HepG2 (cell line): ENCODE results near the gene MAB21L4. TPM values are rescaled to one million over a fixed set of nuclear protein-coding genes. Genes with fewer than 3 reads are reported as not detected.
A peak's percentile ranks its signal among the peaks of the same experiment; 100 is the strongest.

ENCODE experiments used
- ATAD3A ChIP-seq: sonication (generic); formaldehyde crosslinking; IDR thresholded peaks from 2 replicates; pipeline ENCODE4 v1.4.0; 2020; ENCODE audit warnings: missing genetic modification reagents
- E2F1 ChIP-seq: sonication (generic); formaldehyde crosslinking; IDR thresholded peaks from 2 replicates; pipeline ENCODE4 v1.5.0; 2020; ENCODE audit warnings: missing genetic modification reagents
- FLYWCH1 ChIP-seq: sonication (generic); formaldehyde crosslinking; IDR thresholded peaks from 2 replicates; pipeline ENCODE4 v1.8.1; 2023; ENCODE audit warnings: mild to moderate bottlenecking, missing genetic modification reagents
- HHEX ChIP-seq: IDR thresholded peaks from 2 replicates; pipeline ENCODE4 v1.6.1; 2016; ENCODE audit warnings: control low read depth
- HNRNPLL ChIP-seq: fragments of 200-400 bp; formaldehyde crosslinking; IDR thresholded peaks from 2 replicates; pipeline ENCODE4 v1.6.1; 2017; ENCODE audit warnings: mild to moderate bottlenecking, low read depth, low read length; ENCODE audit not compliant: poor library complexity, severe bottlenecking
- JDP2 ChIP-seq: sonication (generic); formaldehyde crosslinking; IDR thresholded peaks from 2 replicates; pipeline ENCODE4 v1.8.1; 2022; ENCODE audit warnings: missing genetic modification reagents, borderline replicate concordance
- MAFG ChIP-seq: sonication (generic); formaldehyde crosslinking; IDR thresholded peaks from 2 replicates; pipeline ENCODE4 v1.5.1; 2020; ENCODE audit warnings: mild to moderate bottlenecking, missing genetic modification reagents
- MIER2 ChIP-seq: IDR thresholded peaks from 2 replicates; pipeline ENCODE4 v1.6.1; 2016; ENCODE audit warnings: missing biosample characterization, missing genetic modification reagents
- NR2F6 ChIP-seq, 2 experiments: IDR thresholded peaks; 2 replicates each; pipeline ENCODE4 v1.6.1; 2016; ENCODE audit warnings: antibody characterized with exemption in 1 of 2, mild to moderate bottlenecking in 1 of 2
- SRSF1 ChIP-seq: fragments of 200-400 bp; formaldehyde crosslinking; optimal IDR thresholded peaks from 2 replicates; pipeline ENCODE3; 2017; ENCODE audit warnings: mild to moderate bottlenecking, low read depth, low read length, moderate library complexity
- TCF12 ChIP-seq, 2 experiments: fragments of 450-650 bp in 1 of 2; sonication (generic) in 1 of 2; formaldehyde crosslinking in 1 of 2; IDR thresholded peaks; 2 replicates each; pipeline versions ENCODE4 v1.6.1 to v1.8.0; 2017 to 2022; ENCODE audit warnings: antibody characterized with exemption in 1 of 2, mild to moderate bottlenecking in 1 of 2, missing genetic modification reagents in 1 of 2, moderate library complexity in 1 of 2
- TFE3 ChIP-seq: IDR thresholded peaks from 2 replicates; pipeline ENCODE4 v1.6.1; 2016
- TMF1 ChIP-seq: sonication (generic); formaldehyde crosslinking; IDR thresholded peaks from 2 replicates; pipeline ENCODE4 v1.8.1; 2022; ENCODE audit warnings: low read depth, missing genetic modification reagents
- XBP1 ChIP-seq: sonication (generic); formaldehyde crosslinking; IDR thresholded peaks from 2 replicates; pipeline ENCODE4 v1.5.0; 2020; ENCODE audit warnings: missing genetic modification reagents
- ZBTB7B ChIP-seq: sonication (generic); formaldehyde crosslinking; IDR thresholded peaks from 2 replicates; pipeline ENCODE4 v1.4.0; 2020; ENCODE audit warnings: missing genetic modification reagents
- ZFY ChIP-seq: sonication (generic); formaldehyde crosslinking; IDR thresholded peaks from 2 replicates; pipeline ENCODE4 v1.4.0; 2020; ENCODE audit warnings: missing genetic modification reagents
- ZNF510 ChIP-seq: sonication (generic); formaldehyde crosslinking; IDR thresholded peaks from 2 replicates; pipeline ENCODE4 v1.4.0; 2020; ENCODE audit warnings: low read depth, mild to moderate bottlenecking, missing genetic modification reagents
- polyA plus RNA-seq, 8 experiments: library from polyadenylated mRNA; depleted of rRNA in 3 of 8; stranded (reverse) in 7 of 8; unstranded in 1 of 8; fragments of >200 nt; fragmentation: Illumina TruSeq in 4 of 8; extraction: Trizol in 4 of 8; gene quantifications; 2 replicates each; pipeline versions ENCODE4 v1.2.1 to v1.2.3, GENCODE V29; 2011 to 2016; ENCODE audit warnings: low read depth in 4 of 8, missing spikeins in 1 of 8, mixed read lengths in 1 of 8; ENCODE audit not compliant: insufficient read depth in 1 of 8
- total RNA-seq, 5 experiments: library from RNA; depleted of rRNA; stranded (reverse); fragments of >200 nt; fragmentation: Illumina TruSeq; extraction: Trizol; gene quantifications; 2 replicates each; pipeline ENCODE4 v1.2.3, GENCODE V29; 2016; ENCODE audit warnings: low read depth in 1 of 5
- TF ChIP-seq, protein P1 (sequence below): sonication (generic); formaldehyde crosslinking; IDR thresholded peaks from 2 replicates; pipeline ENCODE4 v1.9.0; 2022; ENCODE audit warnings: low read depth, missing genetic modification reagents
- TF ChIP-seq, protein P2 (sequence below): sonication (generic); formaldehyde crosslinking; IDR thresholded peaks from 2 replicates; pipeline ENCODE4 v1.4.0; 2020; ENCODE audit warnings: missing genetic modification reagents

The MAB21L4 gene
- total and polyA plus RNA-seq, 2 of the 13 experiments (the other 11 are each of a cell fraction or from before 2014, with no cell fraction given) = 3.0 to 14.0 TPM

DNA sequence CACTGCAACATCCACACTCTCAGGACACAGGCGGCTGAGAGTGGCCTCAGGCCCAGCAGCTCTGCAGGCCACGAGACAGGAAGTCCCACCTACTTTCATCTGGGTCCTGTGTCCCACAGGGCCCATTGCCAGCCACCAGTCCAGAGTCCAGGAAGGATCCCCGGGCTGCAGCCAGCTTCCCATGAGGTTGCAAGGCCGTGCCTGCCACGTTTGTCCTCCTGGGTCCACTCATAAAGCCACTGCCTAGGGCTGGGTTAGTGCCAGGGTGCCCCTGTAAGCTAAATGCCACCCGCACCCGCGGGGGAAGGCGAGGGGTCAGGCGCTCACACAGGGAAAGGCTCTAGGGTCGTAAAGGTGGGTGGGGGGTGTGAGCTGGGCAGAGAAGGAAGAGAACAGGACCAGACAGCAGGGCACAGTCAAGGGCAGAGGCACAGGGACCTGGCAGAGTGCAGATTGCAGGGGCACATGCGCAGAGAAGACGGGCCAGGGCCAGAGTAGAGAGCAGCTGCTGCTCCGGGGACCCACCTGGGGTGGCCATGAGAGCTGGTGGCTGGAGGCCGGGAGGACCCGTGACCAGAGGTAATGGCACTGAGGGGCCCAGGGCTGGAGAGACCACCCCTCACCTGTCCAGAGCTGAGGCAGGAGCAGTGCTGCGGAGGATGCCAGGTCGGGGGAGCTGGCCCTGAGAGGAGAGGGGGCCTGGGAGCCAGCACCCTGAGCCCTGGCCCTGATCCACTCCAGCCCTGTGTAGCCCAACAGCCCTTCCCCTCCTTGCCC lies 19.3 kb downstream of the MAB21L4 start (continued):
- TF ChIP-seq ZNF510 = peak; percentile 56; the same call in 1 of the 2 replicates
- TF ChIP-seq SRSF1 = peak; percentile 58
- TF ChIP-seq NR2F6 (IDR thresholded peaks at IDR 0.05) = peak; percentile 38; the same call in 1 of the 2 replicates
- no peak; the same call in 1 of the 2 replicates for TF ChIP-seq NR2F6 (CRISPR knock-in tag; IDR thresholded peaks at IDR 0.05)
- TF ChIP-seq, protein P1, sequence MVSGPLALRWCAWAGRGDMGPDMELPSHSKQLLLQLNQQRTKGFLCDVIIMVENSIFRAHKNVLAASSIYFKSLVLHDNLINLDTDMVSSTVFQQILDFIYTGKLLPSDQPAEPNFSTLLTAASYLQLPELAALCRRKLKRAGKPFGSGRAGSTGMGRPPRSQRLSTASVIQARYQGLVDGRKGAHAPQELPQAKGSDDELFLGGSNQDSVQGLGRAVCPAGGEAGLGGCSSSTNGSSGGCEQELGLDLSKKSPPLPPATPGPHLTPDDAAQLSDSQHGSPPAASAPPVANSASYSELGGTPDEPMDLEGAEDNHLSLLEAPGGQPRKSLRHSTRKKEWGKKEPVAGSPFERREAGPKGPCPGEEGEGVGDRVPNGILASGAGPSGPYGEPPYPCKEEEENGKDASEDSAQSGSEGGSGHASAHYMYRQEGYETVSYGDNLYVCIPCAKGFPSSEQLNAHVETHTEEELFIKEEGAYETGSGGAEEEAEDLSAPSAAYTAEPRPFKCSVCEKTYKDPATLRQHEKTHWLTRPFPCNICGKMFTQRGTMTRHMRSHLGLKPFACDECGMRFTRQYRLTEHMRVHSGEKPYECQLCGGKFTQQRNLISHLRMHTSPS = peak; percentile 100
- no peak for TF ChIP-seq MAFG (CRISPR knock-in tag)
- TF ChIP-seq FLYWCH1 = no peak
- no peak; the same call in 1 of the 2 replicates for TF ChIP-seq JDP2
- TF ChIP-seq XBP1 = no peak
- no peak for TF ChIP-seq TCF12 (IDR thresholded peaks at IDR 0.05)
- peak; percentile 42; the same call in 1 of the 2 replicates for TF ChIP-seq TCF12 (CRISPR knock-in tag; IDR thresholded peaks at IDR 0.05)
- TF ChIP-seq ZBTB7B = peak; percentile 92
- no peak for TF ChIP-seq MIER2 (CRISPR knock-in tag)
- TF ChIP-seq, protein P2, sequence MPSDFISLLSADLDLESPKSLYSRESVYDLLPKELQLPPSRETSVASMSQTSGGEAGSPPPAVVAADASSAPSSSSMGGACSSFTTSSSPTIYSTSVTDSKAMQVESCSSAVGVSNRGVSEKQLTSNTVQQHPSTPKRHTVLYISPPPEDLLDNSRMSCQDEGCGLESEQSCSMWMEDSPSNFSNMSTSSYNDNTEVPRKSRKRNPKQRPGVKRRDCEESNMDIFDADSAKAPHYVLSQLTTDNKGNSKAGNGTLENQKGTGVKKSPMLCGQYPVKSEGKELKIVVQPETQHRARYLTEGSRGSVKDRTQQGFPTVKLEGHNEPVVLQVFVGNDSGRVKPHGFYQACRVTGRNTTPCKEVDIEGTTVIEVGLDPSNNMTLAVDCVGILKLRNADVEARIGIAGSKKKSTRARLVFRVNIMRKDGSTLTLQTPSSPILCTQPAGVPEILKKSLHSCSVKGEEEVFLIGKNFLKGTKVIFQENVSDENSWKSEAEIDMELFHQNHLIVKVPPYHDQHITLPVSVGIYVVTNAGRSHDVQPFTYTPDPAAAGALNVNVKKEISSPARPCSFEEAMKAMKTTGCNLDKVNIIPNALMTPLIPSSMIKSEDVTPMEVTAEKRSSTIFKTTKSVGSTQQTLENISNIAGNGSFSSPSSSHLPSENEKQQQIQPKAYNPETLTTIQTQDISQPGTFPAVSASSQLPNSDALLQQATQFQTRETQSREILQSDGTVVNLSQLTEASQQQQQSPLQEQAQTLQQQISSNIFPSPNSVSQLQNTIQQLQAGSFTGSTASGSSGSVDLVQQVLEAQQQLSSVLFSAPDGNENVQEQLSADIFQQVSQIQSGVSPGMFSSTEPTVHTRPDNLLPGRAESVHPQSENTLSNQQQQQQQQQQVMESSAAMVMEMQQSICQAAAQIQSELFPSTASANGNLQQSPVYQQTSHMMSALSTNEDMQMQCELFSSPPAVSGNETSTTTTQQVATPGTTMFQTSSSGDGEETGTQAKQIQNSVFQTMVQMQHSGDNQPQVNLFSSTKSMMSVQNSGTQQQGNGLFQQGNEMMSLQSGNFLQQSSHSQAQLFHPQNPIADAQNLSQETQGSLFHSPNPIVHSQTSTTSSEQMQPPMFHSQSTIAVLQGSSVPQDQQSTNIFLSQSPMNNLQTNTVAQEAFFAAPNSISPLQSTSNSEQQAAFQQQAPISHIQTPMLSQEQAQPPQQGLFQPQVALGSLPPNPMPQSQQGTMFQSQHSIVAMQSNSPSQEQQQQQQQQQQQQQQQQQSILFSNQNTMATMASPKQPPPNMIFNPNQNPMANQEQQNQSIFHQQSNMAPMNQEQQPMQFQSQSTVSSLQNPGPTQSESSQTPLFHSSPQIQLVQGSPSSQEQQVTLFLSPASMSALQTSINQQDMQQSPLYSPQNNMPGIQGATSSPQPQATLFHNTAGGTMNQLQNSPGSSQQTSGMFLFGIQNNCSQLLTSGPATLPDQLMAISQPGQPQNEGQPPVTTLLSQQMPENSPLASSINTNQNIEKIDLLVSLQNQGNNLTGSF (CRISPR knock-in tag) = peak; percentile 67
- TF ChIP-seq HHEX (CRISPR knock-in tag) = 0 out of 2 replicates have a peak, but pooled peaks have one; percentile 26
- TF ChIP-seq TFE3 (CRISPR knock-in tag) = peak; percentile 96
- peak; percentile 84; the same call in 1 of the 2 replicates for TF ChIP-seq TMF1 (CRISPR knock-in tag)
- TF ChIP-seq E2F1 = no peak
- peak; percentile 95 for TF ChIP-seq ZFY (CRISPR knock-in tag)
- no peak; the same call in 1 of the 2 replicates for TF ChIP-seq ATAD3A
- peak; percentile 40 for TF ChIP-seq HNRNPLL
